CD4-positive, alpha-beta T cell treated with Interleukin-6 for 4 hours (primary cell): ENCODE measurements around the gene RGL2.
"Not testable (repeated sequence)": the region's sequence is repeated elsewhere in the genome, so short reads cannot be mapped to it uniquely, and the experiment has no call there.

Source experiments
- DNase-seq: peaks from one replicate; pipeline ENCODE4 v3.0.0-alpha.2; 2020; ENCODE audit warnings: mixed read lengths

RGL2 gene

DNA sequence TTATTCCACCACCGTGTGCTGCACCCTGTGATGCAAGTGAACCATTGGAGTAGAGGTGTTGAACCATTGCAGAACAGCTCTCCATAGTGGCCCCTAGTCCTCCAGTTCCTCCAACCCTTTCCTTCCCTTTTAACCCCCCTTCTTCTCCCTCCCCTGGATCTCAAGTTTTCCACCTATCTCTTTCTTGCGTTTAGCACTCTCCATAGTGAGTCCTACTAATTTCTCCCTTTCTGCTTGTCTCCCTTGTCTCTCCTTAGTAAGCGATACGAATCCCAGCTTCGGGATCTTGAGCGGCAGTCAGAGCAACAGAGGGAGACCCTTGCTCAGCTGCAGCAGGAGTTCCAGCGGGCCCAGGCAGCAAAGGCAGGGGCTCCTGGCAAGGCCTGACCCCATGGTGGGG is 8.3 kb downstream of the RGL2 start:
- DNase-seq: no peak

GRCh38 chr6:33289784-33290315 is 8.9 kb downstream of the RGL2 start:
- DNase-seq: no peak

DNA sequence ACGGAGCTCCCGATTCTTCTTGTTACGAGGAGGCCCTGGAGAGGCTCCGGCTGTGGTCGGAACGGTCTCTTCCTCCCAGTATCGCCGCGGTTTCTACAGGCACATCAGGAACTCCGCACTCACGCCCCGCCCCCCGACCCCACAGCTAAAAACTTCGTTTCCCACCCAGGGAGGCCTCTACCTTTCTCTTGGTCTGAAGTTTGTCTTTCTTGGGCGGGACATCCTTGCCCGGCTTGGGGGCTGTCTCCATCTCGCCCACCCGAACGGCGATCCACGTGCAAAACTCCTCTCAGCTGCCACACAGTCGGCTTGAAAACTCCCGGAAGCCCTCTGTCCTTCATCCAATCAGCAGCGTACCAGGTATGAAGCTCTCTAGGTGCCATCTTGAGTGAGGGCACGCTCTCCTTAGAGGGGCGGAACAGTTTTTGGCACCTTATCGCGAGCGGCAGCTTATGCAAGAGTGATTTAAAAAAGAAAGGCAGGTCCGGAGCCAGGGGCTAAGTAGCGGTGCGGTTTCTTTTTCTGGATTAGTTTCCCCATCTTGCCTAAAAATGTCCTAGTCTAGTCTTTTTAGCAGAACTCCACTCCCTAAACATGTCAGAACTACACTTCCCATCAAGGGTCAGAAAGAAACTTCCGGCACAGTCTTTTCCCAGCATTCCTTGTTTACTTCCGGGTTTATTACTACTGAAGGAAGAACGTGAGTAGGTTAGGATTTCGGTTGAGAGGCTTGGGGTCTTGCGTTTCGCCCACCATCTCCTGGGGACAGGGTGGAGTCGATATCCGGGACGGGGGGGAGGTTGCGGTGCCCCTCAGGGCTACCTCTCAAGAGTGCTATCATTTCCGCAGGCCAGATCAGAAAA is 9.6 kb downstream of the RGL2 start, which contains the start of the genes PFDN6 and WDR46:
TSS of gene PFDN6 (plus strand) at position 681 of the 863 bp plus-strand sequence. CDS start 256 bp downstream, outside the sequence.
TSS of gene WDR46 (minus strand) at position 319 of the 863 bp plus-strand sequence. CDS start at position 250, 69 bp downstream.
- DNase-seq: peak; percentile 79

DNA sequence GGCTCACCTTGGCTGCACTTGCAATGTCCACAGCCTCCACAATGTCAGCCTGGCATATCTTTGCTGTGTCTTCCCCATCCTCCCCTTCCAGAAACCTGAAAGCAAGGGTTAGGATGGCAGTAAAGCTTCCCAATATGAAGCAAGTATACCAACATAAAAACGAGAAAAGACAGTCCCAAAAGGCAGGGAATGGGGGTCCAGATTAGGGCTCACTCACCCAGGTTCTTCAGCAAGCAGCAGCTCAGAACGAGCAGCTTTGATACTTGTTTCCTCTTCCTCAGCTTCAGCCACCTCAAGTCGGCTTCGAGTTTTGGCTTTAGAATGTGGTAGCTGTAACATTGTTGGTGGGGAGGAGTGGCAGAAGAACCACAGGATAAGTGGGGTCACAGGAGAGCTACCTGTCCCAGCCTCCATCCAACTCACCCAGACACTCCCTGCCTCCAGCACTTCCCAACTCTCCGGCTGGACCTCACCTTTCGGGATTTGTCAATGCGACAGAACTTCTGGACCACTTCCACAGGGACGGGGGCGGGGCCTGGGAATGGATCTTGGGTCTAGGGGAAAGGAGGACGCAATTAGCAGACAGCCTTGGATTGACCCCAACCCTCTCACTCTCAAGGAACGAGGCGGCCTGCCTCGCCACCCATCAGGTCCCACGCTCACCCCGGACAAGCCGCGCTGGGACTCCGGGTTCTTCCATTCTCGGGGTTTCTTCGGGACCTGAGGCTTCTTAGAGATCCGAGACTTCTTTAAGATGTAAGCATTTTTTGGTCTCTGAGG is 10.4 kb downstream of the RGL2 start:
- DNase-seq: no peak

DNA sequence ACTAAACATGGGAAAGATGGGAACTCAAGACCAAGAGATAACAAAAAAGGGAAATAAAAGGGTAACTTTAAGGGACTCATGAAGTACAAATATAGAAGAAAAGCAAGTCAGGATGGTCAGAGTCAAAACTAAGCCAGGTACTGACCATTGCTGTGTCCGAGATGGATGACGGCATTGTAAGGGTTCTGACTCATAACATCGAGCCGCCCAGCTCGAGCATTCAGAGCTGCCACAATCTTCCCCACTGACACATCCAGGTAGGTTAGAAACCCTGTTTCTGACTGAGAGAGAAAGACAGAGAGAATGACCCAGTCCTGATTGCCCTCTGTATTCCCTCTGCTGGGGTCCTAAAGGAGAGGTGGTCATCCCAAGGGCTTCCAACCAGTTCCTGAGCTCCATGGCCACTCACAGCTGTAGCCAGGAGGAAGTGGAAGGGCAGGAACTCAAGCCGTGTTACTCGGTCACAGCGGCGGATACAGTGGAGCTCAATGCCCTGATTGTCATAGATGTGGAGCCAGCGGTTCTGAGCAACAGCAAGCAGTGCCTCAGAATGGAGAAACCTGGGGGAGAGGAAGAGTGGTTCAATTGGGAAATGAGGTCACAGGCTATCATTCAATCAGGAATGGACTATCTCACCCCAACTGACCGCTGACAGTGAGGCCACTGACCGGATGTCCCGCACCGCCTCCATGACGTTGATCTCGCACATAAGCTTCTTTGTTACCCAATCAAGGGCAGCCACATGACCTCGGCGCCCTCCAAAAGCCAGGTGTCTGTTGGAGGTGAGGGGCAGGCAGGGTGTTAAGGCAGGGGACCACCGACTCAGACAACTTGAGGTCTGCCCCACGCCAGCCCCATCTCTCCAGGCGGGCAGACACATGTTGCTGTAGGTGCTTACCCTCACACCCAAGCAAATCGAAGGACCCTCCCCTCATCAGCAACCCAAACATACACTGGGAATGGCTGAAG is 11.5 kb downstream of the RGL2 start:
- DNase-seq: no peak

DNA sequence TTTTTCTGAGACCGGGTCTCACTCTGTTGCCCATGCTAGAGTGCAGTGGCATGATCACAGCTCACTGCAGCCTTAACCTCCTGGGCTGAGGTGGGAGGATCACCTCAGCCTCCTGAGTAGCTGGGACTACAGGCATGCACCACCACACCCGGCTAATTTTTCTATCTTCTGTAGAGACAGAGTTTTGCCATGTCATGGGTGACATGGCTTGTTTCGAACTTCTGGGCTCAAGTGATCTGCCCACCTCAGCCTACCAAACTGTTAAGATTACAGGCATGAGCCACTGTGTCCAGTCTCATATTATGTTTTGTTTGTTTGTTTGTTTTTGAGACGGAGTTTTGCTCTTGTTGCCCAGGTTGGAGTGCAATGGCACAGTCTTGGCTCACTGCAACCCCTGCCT is 13.5 kb downstream of the RGL2 start:
- not testable (repeated sequence) for DNase-seq

GRCh38 chr6:33280539-33280938 is 18.2 kb downstream of the RGL2 start:
- no peak for DNase-seq

GRCh38 chr6:33279971-33280511 is 18.7 kb downstream of the RGL2 start:
- DNase-seq: no peak

- DNase-seq: no peak
Observed at GRCh38 chr6:33279257-33279695, 19.5 kb downstream of the RGL2 start.

GRCh38 chr6:33278810-33279209 is 19.9 kb downstream of the RGL2 start:
- DNase-seq: no peak

DNA sequence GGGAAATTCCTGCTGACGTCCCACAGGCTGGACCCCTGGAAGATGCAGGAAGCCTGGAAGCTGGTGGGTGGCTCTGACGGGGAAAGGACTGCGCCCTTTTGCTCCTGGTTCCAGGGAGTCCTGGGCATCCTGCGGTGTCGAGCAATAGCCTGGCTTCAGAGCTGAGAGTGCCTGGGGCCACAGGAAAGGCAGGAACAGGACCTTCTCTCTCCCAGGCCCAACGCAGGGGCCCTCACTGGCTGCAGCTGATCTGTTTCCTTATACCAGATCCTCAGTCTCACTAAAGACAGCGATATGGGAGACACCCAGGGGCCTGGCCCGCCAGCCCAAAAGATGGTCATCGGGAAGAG is 20.4 kb downstream of the RGL2 start:
- no peak for DNase-seq

DNA sequence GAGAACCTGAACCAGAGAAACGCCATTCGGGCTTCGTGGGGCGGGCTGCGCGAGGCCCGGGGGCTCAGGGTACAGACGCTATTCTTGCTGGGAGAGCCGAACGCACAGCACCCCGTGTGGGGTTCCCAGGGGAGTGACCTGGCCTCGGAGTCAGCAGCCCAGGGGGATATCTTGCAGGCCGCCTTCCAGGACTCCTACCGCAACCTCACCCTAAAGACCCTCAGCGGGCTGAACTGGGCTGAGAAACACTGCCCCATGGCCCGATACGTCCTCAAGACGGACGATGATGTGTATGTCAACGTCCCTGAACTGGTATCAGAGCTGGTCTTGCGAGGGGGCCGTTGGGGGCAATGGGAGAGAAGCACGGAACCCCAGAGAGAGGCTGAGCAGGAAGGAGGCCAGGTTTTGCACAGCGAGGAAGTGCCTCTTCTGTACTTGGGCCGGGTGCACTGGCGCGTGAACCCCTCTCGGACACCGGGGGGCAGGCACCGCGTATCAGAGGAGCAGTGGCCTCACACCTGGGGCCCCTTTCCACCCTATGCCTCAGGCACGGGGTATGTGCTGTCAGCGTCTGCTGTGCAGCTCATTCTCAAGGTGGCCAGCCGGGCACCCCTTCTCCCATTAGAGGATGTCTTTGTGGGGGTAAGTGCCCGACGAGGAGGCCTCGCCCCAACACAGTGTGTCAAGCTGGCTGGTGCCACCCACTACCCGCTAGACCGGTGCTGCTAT is 20.9 kb downstream of the RGL2 start:
- peak; percentile 37 for DNase-seq

GRCh38 chr6:33276864-33277662 is 21.7 kb downstream of the RGL2 start, which contains the start of gene B3GALT4:
Gene B3GALT4, plus strand, starts transcription at chr6:33277123. Its CDS starts 297 bp downstream, at chr6:33277420.
- DNase-seq: peak; percentile 84

DNA sequence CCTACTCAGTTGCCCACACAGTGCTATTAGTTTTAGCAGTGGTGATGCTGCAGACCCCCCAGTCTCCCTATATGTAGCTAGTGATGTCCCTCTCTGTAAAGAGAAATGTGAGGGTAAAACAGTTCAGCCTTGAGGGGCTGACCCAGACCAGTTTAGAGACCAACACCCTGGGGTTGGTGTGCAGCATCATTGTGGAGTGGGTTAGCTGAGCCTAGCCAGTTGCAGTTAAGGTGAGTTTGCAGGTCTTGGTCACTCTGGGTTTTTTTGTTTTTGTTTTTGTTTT is 22.2 kb downstream of the RGL2 start:
- DNase-seq: no peak

- DNase-seq: not testable (repeated sequence)
Observed at GRCh38 chr6:33275795-33276580, 22.8 kb downstream of the RGL2 start.

DNA sequence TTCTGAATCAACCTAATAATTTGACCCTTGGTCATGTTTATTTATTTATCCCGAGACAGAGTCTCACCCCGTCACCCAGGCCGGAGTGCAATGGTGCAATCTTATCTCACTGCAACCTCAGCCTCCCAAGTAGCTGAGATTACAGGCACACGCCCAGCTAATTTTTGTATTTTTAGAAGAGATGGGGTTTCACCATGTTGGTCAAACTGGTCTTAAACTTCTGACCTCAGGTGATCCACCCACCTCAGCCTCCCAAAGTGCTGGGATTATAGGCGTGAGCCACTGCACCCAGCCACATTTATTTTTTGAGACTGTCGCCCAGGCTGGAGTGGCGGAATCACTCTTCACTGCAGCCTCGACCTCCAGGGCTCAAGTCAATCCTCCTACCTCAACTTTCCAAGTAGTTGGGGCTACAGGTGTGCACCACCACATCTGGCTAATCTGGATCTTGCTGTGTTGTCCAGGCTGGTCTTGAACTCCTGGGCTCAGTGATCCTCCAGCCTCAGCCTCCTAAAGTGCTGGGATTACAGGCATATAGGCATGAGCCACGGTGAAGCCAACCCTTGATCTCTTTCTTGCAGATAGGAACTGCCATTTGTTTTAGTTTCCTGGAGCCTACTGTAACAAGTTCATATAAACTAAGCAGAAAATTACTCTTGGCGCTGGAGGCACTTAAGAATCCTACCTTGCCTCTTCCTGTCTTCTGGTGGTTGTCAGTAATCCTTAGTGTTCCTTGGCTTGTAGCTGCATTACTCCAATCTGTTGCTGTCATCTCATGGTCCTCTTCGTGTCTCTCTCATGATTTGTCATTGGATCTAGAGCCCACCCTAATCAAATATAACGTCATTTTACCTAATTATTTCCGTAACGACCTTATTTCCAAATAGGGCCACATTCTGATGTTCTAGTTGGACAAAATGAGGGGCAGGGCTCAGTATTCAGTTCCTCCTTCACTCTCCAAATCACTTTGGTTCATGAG is 24.5 kb downstream of the RGL2 start:
- DNase-seq: no peak

DNA sequence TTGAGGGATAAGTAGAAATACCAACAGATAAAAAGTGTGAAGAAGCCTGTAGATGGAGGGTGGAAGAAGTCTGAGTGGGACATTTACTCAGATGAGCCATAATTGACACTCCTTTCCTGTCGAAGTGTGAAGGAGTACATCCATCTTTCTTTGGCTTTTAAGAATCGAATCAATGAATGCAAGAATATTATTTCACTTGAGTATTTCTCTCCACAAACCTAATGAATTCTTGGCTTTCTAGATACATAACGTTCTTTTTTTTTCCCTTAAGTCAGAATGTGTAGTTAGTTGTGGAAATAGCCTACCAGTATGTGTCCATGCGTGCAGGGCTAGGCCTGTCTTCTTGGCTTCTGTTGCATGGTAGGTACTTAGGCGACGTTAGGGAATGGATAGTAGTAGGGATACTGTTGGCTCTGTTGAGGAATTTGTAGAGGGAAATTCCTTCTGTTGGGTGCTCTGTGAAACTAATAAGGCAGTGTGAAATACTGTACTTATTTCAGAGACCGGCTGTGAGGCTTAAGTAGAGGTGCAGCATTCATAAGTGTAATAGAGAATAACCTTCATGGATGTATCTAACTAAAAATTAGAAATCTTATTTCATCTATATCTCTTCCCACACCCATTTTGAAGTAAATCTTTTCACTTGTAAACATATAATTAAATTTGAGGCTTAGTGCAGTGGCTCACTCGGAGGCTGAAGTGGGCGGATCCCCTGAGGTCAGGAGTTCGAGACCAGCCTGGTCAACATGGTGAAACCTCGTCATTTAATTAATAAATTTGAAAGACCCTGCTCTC is 25.4 kb downstream of the RGL2 start:
- DNase-seq: no peak
